OCI-LY1 (cell line): Measurements from ENCODE around the gene GPR15.

Source experiments
- H2AFZ ChIP-seq: fragments of 200-600 bp; sonication (generic), shearing (Covaris generic); 2 replicates; pipeline ENCODE4 v1.6.0; 2014; ENCODE audit warnings: antibody characterized with exemption, mild to moderate bottlenecking, low read length
- H3F3A ChIP-seq: fragments of 200-600 bp; sonication (generic), shearing (Covaris generic); 2 replicates; pipeline ENCODE4 v1.6.0; 2014; ENCODE audit warnings: mild to moderate bottlenecking, antibody characterized with exemption, low read length, moderate library complexity; ENCODE audit not compliant: insufficient read depth
- H3K27ac ChIP-seq: fragments of 200-600 bp; sonication (generic); 2 replicates; pipeline ENCODE4 v1.5.1; 2014; ENCODE audit warnings: low read length, mixed run types, mild to moderate bottlenecking, low read depth; ENCODE audit not compliant: poor library complexity, severe bottlenecking
- H3K27me3 ChIP-seq: fragments of 200-600 bp; sonication (generic); 2 replicates; pipeline ENCODE4 v1.6.0; 2014; ENCODE audit warnings: antibody characterized with exemption, mild to moderate bottlenecking, low read length, moderate library complexity; ENCODE audit not compliant: insufficient read depth
- H3K36me3 ChIP-seq: fragments of 200-600 bp; sonication (generic); 2 replicates; pipeline ENCODE4 v1.6.1; 2014; ENCODE audit warnings: mild to moderate bottlenecking, antibody characterized with exemption, low read length, moderate library complexity, mixed read lengths; ENCODE audit not compliant: insufficient read depth
- H3K4me1 ChIP-seq: fragments of 200-600 bp; sonication (generic); 2 replicates; pipeline ENCODE4 v1.5.1; 2014; ENCODE audit warnings: mild to moderate bottlenecking, low read length, moderate library complexity; ENCODE audit not compliant: insufficient read depth, severe bottlenecking
- H3K4me2 ChIP-seq: fragments of 200-600 bp; sonication (generic), shearing (Covaris generic); 2 replicates; pipeline ENCODE4 v1.6.1; 2014; ENCODE audit warnings: low read length
- H3K4me3 ChIP-seq: fragments of 200-600 bp; sonication (generic); 2 replicates; pipeline ENCODE4 v1.5.1; 2014; ENCODE audit warnings: low read length, low read depth, mild to moderate bottlenecking, mixed read lengths; ENCODE audit not compliant: poor library complexity, severe bottlenecking
- H3K79me2 ChIP-seq: fragments of 200-600 bp; shearing (Covaris generic); 2 replicates; pipeline ENCODE4 v1.6.1; 2016; ENCODE audit warnings: mixed run types, low read length, mixed read lengths; ENCODE audit not compliant: insufficient read depth
- H3K9ac ChIP-seq: fragments of 200-600 bp; sonication (generic), shearing (Covaris generic); 2 replicates; pipeline ENCODE4 v1.6.1; 2014; ENCODE audit warnings: mild to moderate bottlenecking, low read length, mixed read lengths
- H3K9me2 ChIP-seq: fragments of 200-600 bp; sonication (generic), shearing (Covaris generic); 2 replicates; pipeline ENCODE4 v1.6.1; 2014; ENCODE audit warnings: low read depth, mild to moderate bottlenecking, low read length, mixed read lengths
- H3K9me3 ChIP-seq: fragments of 200-600 bp; shearing (Covaris generic); 2 replicates; pipeline ENCODE4 v1.6.1; 2014; ENCODE audit warnings: low read length, mixed read lengths
- H4K20me1 ChIP-seq: fragments of 200-600 bp; sonication (generic), shearing (Covaris generic); 2 replicates; pipeline ENCODE4 v1.6.0; 2016; ENCODE audit warnings: mild to moderate bottlenecking, low read length; ENCODE audit not compliant: insufficient read depth
- EZH2 ChIP-seq: fragments of 200-600 bp; sonication (generic), shearing (Covaris generic); IDR thresholded peaks from 2 replicates; pipeline ENCODE4 v1.8.0; 2017; ENCODE audit warnings: borderline replicate concordance, mixed run types, mild to moderate bottlenecking, antibody characterized with exemption, low read length, moderate library complexity, mixed read lengths
- TF ChIP-seq, protein P1 (sequence below): fragments of 200-600 bp; sonication (generic), shearing (Covaris generic); IDR thresholded peaks from 2 replicates; pipeline ENCODE4 v1.5.1; 2017; ENCODE audit warnings: mild to moderate bottlenecking, antibody characterized with exemption, low read length, moderate library complexity, mixed read lengths

GPR15 gene

DNA sequence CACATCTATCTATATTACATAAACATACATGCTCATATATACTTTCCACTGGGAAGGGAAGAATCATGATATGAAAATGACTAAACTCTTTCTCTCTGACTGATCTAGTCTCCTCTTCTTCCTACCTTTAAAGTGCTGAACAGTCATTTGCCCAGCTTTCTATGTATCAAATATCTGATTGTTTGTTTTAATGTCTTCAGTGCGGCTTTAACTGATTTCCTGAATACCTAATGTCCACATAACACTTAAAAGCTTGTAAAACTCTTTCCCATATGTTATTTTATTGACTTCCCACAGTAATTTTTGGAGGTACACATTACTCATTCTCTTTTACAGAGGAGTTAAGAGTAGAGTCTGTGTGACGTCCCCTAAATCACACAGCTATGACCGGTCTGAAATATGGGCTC, 33.5 kb downstream of the GPR15 start:
- Histone ChIP-seq H3K9ac (peak overlapping the region; percentile 46), H3K79me2 (no peaks in the 10 kb centered on the region), H3K27me3 (no peaks in the 10 kb centered on the region), H3K27ac (peak overlapping the region; percentile 89), H3K9me3 (no peaks in the 10 kb centered on the region), H3F3A (no peaks in the 10 kb centered on the region; the same call in 1 of the 2 replicates), H3K9me2 (no peaks in the 10 kb centered on the region), H3K4me1 (peaks cover 64% of the 10 kb centered on the region), H2AFZ (peak overlapping the region; percentile 65; the same call in 1 of the 2 replicates), H3K4me2 (peak overlapping the region; percentile 41), H3K4me3 (no peak overlapping the region), H4K20me1 (no peaks in the 10 kb centered on the region), H3K36me3 (no peaks in the 10 kb centered on the region)
- TF ChIP-seq EZH2: no peak
- TF ChIP-seq, protein P1, sequence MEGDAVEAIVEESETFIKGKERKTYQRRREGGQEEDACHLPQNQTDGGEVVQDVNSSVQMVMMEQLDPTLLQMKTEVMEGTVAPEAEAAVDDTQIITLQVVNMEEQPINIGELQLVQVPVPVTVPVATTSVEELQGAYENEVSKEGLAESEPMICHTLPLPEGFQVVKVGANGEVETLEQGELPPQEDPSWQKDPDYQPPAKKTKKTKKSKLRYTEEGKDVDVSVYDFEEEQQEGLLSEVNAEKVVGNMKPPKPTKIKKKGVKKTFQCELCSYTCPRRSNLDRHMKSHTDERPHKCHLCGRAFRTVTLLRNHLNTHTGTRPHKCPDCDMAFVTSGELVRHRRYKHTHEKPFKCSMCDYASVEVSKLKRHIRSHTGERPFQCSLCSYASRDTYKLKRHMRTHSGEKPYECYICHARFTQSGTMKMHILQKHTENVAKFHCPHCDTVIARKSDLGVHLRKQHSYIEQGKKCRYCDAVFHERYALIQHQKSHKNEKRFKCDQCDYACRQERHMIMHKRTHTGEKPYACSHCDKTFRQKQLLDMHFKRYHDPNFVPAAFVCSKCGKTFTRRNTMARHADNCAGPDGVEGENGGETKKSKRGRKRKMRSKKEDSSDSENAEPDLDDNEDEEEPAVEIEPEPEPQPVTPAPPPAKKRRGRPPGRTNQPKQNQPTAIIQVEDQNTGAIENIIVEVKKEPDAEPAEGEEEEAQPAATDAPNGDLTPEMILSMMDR: no peak

- peaks cover 64% of the 10 kb centered on the region for H3K4me1 ChIP-seq
- H3K9ac ChIP-seq: no peak overlapping the region
- no peak overlapping the region for H3K4me3 ChIP-seq
- H3K4me2 ChIP-seq: no peak overlapping the region
- no peaks in the 10 kb centered on the region for H3F3A ChIP-seq
- no peak overlapping the region; the same call in 1 of the 2 replicates for H2AFZ ChIP-seq
- no peaks in the 10 kb centered on the region for H3K9me3 ChIP-seq
- no peaks in the 10 kb centered on the region for H3K9me2 ChIP-seq
- no peaks in the 10 kb centered on the region for H3K36me3 ChIP-seq
- TF ChIP-seq EZH2: no peak
- TF ChIP-seq, protein P1: no peak
- no peaks in the 10 kb centered on the region for H3K27me3 ChIP-seq
- H3K79me2 ChIP-seq: no peaks in the 10 kb centered on the region
- H3K27ac ChIP-seq: peak overlapping the region; percentile 89
- no peaks in the 10 kb centered on the region for H4K20me1 ChIP-seq
These were observed 34.1 kb downstream of the GPR15 start for GRCh38 chr3:98565843-98566242.

DNA sequence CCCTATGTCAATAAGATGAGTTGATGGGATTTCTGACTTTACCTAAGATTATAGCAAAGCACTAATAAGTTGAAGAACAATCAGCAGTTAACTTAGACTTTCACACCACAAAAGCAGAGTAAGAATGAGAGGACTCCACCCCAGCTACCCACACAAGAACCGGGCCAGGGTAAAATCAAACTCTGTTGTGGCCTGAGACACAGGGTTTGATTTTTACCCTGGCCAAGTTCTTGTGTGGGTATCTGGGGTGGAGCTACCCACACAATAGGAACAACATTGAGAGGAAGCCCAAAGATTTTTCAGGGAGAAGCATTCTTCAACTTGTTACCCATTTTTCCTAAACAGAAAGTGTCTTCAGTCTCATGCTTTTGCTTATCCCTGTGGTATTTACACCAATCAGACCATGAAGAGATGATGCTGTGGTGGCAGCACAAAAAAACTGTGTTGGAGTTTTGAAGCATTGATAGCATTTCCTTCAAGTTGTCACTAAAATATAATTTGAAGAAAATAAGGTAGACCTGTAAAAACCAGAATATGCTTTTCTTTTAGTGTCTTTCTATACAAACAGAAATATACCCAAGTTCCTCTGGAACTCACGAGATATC, 36.0 kb downstream of the GPR15 start:
- Histone ChIP-seq H3K4me1 (peaks cover 56% of the 10 kb centered on the region), H2AFZ (peak overlapping the region; percentile 85), H3K4me3 (no peak overlapping the region), H3K9me2 (no peaks in the 10 kb centered on the region), H3K9me3 (no peaks in the 10 kb centered on the region), H3F3A (no peaks in the 10 kb centered on the region), H3K27me3 (no peaks in the 10 kb centered on the region), H3K36me3 (no peaks in the 10 kb centered on the region), H3K4me2 (peak overlapping the region; percentile 28), H3K9ac (no peak overlapping the region), H3K27ac (peak overlapping the region; percentile 73), H3K79me2 (no peaks in the 10 kb centered on the region), H4K20me1 (no peaks in the 10 kb centered on the region)
- TF ChIP-seq, protein P1: no peak
- no peak for TF ChIP-seq EZH2
